Neural cell (in vitro differentiated cells): ENCODE measurements around the gene PCGF5. TPM values are rescaled to one million over a fixed set of nuclear protein-coding genes. Genes with fewer than 3 reads are reported as not detected.

Experiments
- H2AFZ ChIP-seq: fragments of 200-600, 300-800 bp; sonication (generic), shearing (Covaris generic); 2 replicates; pipeline ENCODE4 v1.6.0; 2014; ENCODE audit warnings: low read depth, mild to moderate bottlenecking, antibody characterized with exemption, low read length, moderate library complexity
- H3F3A ChIP-seq: fragments of 200-600 bp; shearing (Covaris generic); 2 replicates; pipeline ENCODE4 v1.6.1; 2016; ENCODE audit warnings: mild to moderate bottlenecking, moderate library complexity, mixed read lengths, antibody characterized with exemption, low read length; ENCODE audit not compliant: insufficient read depth, poor library complexity, severe bottlenecking
- H3K27ac ChIP-seq: fragments of 200-600, 300-800 bp; sonication (generic), shearing (Covaris generic); 2 replicates; pipeline ENCODE4 v1.5.1; 2014; ENCODE audit warnings: mild to moderate bottlenecking, low read length, moderate library complexity
- H3K27me3 ChIP-seq: fragments of 300-800, 200-600 bp; sonication (generic), shearing (Covaris generic); 2 replicates; pipeline ENCODE4 v1.6.0; 2014; ENCODE audit warnings: mild to moderate bottlenecking, low read depth, low read length, moderate library complexity; ENCODE audit not compliant: insufficient read depth
- H3K36me3 ChIP-seq: fragments of 300-800, 200-600 bp; sonication (generic), shearing (Covaris generic); 2 replicates; pipeline ENCODE4 v1.5.1; 2014; ENCODE audit warnings: mild to moderate bottlenecking, antibody characterized with exemption, low read length, moderate library complexity; ENCODE audit not compliant: insufficient read depth
- H3K4me2 ChIP-seq: fragments of 300-800, 200-600 bp; sonication (generic), shearing (Covaris generic); 2 replicates; pipeline ENCODE4 v1.6.0; 2014; ENCODE audit warnings: mild to moderate bottlenecking, low read length
- H3K4me3 ChIP-seq: fragments of 300-800, 200-600 bp; sonication (generic), shearing (Covaris generic); 2 replicates; pipeline ENCODE4 v1.5.1; 2014; ENCODE audit warnings: mild to moderate bottlenecking, low read length, moderate library complexity
- H3K79me2 ChIP-seq: fragments of 200-600 bp; shearing (Covaris generic); replicated peaks from 2 replicates; pipeline ENCODE4 v1.6.0; 2014; ENCODE audit warnings: mild to moderate bottlenecking, low read length, moderate library complexity; ENCODE audit not compliant: insufficient read depth
- H3K9ac ChIP-seq: fragments of 300-800, 200-600 bp; sonication (generic), shearing (Covaris generic); 2 replicates; pipeline ENCODE4 v1.6.1; 2016; ENCODE audit warnings: mild to moderate bottlenecking, low read length, mixed read lengths
- H3K9me2 ChIP-seq: fragments of 200-600 bp; shearing (Covaris generic); 2 replicates; pipeline ENCODE4 v1.6.1; 2016; ENCODE audit warnings: mild to moderate bottlenecking, low read length, mixed read lengths; ENCODE audit not compliant: insufficient read depth
- H3K9me3 ChIP-seq: fragments of 200-600, 300-800 bp; sonication (generic), shearing (Covaris generic); 2 replicates; pipeline ENCODE4 v1.6.1; 2016; ENCODE audit warnings: mild to moderate bottlenecking, mixed run types, low read length, moderate library complexity, mixed read lengths
- H4K20me1 ChIP-seq: fragments of 200-600 bp; shearing (Covaris generic); 2 replicates; pipeline ENCODE4 v1.6.1; 2016; ENCODE audit warnings: mild to moderate bottlenecking, mixed run types; ENCODE audit not compliant: insufficient read depth
- CTCF ChIP-seq: fragments of 450-650 bp; IDR thresholded peaks from 2 replicates; pipeline ENCODE4 v1.5.1; 2014; ENCODE audit warnings: antibody characterized with exemption, mild to moderate bottlenecking, moderate library complexity; ENCODE audit not compliant: poor library complexity, severe bottlenecking
- EP300 ChIP-seq: fragments of 450-650 bp; conservative IDR thresholded peaks from 2 replicates; pipeline ENCODE4 v1.6.1; 2014; ENCODE audit warnings: antibody characterized with exemption, mild to moderate bottlenecking, moderate library complexity; ENCODE audit not compliant: poor library complexity, severe bottlenecking
- EZH2 ChIP-seq: fragments of 200-600, 300-800 bp; shearing (Covaris generic), sonication (generic); IDR thresholded peaks from 2 replicates; pipeline ENCODE4 v1.6.1; 2014; ENCODE audit warnings: antibody characterized with exemption, low read length, borderline replicate concordance, mild to moderate bottlenecking; ENCODE audit not compliant: insufficient read depth, poor library complexity, severe bottlenecking
- MXI1 ChIP-seq: fragments of 450-650 bp; conservative IDR thresholded peaks from 2 replicates; pipeline ENCODE4 v1.6.1; 2014; ENCODE audit warnings: antibody characterized with exemption, mild to moderate bottlenecking; ENCODE audit not compliant: poor library complexity, severe bottlenecking
- POLR2AphosphoS5 ChIP-seq: IDR thresholded peaks from 2 replicates; pipeline ENCODE4 v1.6.1; 2012
- RAD21 ChIP-seq: fragments of 450-650 bp; conservative IDR thresholded peaks from 2 replicates; pipeline ENCODE4 v1.6.1; 2014; ENCODE audit warnings: antibody characterized with exemption, mild to moderate bottlenecking, moderate library complexity
- REST ChIP-seq: IDR thresholded peaks from 2 replicates; pipeline ENCODE4 v1.6.1; 2012; ENCODE audit warnings: borderline replicate concordance
- SMC3 ChIP-seq: fragments of 450-650 bp; conservative IDR thresholded peaks from 2 replicates; pipeline ENCODE4 v1.6.1; 2014; ENCODE audit warnings: antibody characterized with exemption, mild to moderate bottlenecking, moderate library complexity; ENCODE audit not compliant: poor library complexity
- TAF1 ChIP-seq: IDR thresholded peaks from 2 replicates; pipeline ENCODE4 v1.6.1; 2012; ENCODE audit warnings: low read depth
- polyA plus RNA-seq: library from polyadenylated mRNA; depleted of rRNA; stranded (reverse); fragments of >200 nt; gene quantifications from 2 replicates; pipeline ENCODE4 v1.2.3, GENCODE V29; 2014

The PCGF5 gene
- polyA plus RNA-seq, 1 donor from 2014 or later: 5.6 TPM

- Histone ChIP-seq H3K4me3 (no peak overlapping the region), H3K27ac (no peak overlapping the region), H2AFZ (no peak overlapping the region), H3K4me2 (no peak overlapping the region), H3K36me3 (no peaks in the 10 kb centered on the region), H3K27me3 (no peaks in the 10 kb centered on the region), H3K9ac (no peak overlapping the region), H3K9me3 (no peaks in the 10 kb centered on the region), H3K79me2 (no peaks in the 10 kb centered on the region), H3F3A (no peaks in the 10 kb centered on the region), H4K20me1 (no peaks in the 10 kb centered on the region), H3K9me2 (no peaks in the 10 kb centered on the region)
- no peak for TF ChIP-seq SMC3
- no peak for TF ChIP-seq MXI1
- no peak for TF ChIP-seq RAD21
- TF ChIP-seq EZH2: no peak
- TF ChIP-seq REST: no peak
Observed at GRCh38 chr10:91196268-91197048, 24.0 kb upstream of the PCGF5 start.

GRCh38 chr10:91197127-91197526 is 23.3 kb upstream of the PCGF5 start:
- H2AFZ ChIP-seq: no peak overlapping the region
- no peak overlapping the region for H3K27ac ChIP-seq

More at GRCh38 chr10:91197127-91197526, 23.3 kb upstream of the PCGF5 start:
- TF ChIP-seq EZH2 (no peak), CTCF (no peak), REST (no peak), RAD21 (no peak), SMC3 (no peak), POLR2AphosphoS5 (no peak), MXI1 (no peak), EP300 (no peak), TAF1 (no peak)
- H3K79me2 ChIP-seq: no peaks in the 10 kb centered on the region
- no peaks in the 10 kb centered on the region for H3K27me3 ChIP-seq
- no peak overlapping the region for H3K9ac ChIP-seq
- H3K9me3 ChIP-seq: no peaks in the 10 kb centered on the region
- no peak overlapping the region for H3K4me3 ChIP-seq
- H3K36me3 ChIP-seq: no peaks in the 10 kb centered on the region
- H3F3A ChIP-seq: no peaks in the 10 kb centered on the region
- H3K4me2 ChIP-seq: no peak overlapping the region
- no peaks in the 10 kb centered on the region for H4K20me1 ChIP-seq
- H3K9me2 ChIP-seq: no peaks in the 10 kb centered on the region
